WERI-Rb-1 (cell line): Measurements from ENCODE around the gene TLL2.

ENCODE experiments used
- DNase-seq: peaks from one replicate; pipeline ENCODE4 v3.0.0-alpha.2; 2020
- H3K27ac ChIP-seq: fragments of 250-450 bp; sonication (Bioruptor Pico); 2 replicates; pipeline ENCODE4 v1.5.1; 2020; ENCODE audit warnings: mild to moderate bottlenecking, moderate library complexity
- H3K27me3 ChIP-seq: fragments of 250-450 bp; sonication (Bioruptor Pico); 2 replicates; pipeline ENCODE4 v1.5.1; 2021; ENCODE audit warnings: mild to moderate bottlenecking, low read depth, moderate library complexity; ENCODE audit not compliant: insufficient read depth, severe bottlenecking
- H3K36me3 ChIP-seq: fragments of 250-450 bp; sonication (Bioruptor Pico); 2 replicates; pipeline ENCODE4 v1.5.1; 2020; ENCODE audit warnings: mild to moderate bottlenecking, moderate library complexity
- H3K4me3 ChIP-seq: 2 replicates; pipeline ENCODE4 v1.5.1; 2011; ENCODE audit warnings: low read depth, mild to moderate bottlenecking, control low read depth, low read length
- H3K9me3 ChIP-seq: fragments of 250-450 bp; sonication (Bioruptor Pico); 2 replicates; pipeline ENCODE4 v1.5.1; 2021; ENCODE audit warnings: mild to moderate bottlenecking, moderate library complexity; ENCODE audit not compliant: severe bottlenecking
- TF ChIP-seq, protein P1 (sequence below): IDR thresholded peaks from 2 replicates; pipeline ENCODE4 v1.5.1; 2011; ENCODE audit warnings: low read depth, mild to moderate bottlenecking, control low read depth, inconsistent platforms, low read length

Gene TLL2

DNA sequence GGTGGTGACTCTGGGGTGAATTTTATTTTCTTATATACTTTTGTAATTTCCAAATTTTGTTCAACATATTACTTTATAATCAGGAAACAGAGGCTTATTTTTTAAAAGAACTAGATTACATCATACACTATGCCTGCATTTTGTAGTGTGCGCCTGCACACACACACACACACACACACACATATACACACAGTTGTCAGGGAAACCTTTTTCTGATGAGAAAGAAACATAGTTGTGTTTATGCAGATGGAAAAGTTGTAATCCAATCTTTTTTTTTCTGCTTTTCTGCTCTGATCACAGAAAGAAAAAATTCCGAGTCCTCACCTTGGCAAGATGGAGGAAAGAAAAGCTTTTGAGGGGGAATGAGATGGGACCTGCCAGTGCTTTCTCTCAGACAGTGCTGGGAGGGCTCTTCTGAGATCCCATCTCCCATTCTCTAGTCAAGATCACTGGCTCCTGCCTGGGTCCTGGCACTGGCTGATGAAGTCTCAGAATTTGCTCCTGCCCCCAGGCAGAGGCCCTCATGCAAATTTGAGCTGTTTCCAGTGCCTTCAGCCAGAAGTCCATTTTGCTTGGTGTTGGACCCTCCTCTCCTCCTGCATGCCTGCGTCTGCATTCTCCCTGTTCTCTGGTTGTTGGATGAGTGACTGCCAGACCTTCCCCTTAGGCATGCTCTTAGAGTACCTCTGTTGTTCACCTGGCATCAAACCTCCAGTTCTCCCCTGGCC, 59.7 kb downstream of the TLL2 start:
- H3K27me3 ChIP-seq: no peaks in the 10 kb centered on the region
- H3K27ac ChIP-seq: no peak overlapping the region
- H3K36me3 ChIP-seq: no peaks in the 10 kb centered on the region
- H3K4me3 ChIP-seq: no peak overlapping the region
- TF ChIP-seq, protein P1, sequence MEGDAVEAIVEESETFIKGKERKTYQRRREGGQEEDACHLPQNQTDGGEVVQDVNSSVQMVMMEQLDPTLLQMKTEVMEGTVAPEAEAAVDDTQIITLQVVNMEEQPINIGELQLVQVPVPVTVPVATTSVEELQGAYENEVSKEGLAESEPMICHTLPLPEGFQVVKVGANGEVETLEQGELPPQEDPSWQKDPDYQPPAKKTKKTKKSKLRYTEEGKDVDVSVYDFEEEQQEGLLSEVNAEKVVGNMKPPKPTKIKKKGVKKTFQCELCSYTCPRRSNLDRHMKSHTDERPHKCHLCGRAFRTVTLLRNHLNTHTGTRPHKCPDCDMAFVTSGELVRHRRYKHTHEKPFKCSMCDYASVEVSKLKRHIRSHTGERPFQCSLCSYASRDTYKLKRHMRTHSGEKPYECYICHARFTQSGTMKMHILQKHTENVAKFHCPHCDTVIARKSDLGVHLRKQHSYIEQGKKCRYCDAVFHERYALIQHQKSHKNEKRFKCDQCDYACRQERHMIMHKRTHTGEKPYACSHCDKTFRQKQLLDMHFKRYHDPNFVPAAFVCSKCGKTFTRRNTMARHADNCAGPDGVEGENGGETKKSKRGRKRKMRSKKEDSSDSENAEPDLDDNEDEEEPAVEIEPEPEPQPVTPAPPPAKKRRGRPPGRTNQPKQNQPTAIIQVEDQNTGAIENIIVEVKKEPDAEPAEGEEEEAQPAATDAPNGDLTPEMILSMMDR: no peak
- no peak for DNase-seq
- H3K9me3 ChIP-seq: no peaks in the 10 kb centered on the region

DNA sequence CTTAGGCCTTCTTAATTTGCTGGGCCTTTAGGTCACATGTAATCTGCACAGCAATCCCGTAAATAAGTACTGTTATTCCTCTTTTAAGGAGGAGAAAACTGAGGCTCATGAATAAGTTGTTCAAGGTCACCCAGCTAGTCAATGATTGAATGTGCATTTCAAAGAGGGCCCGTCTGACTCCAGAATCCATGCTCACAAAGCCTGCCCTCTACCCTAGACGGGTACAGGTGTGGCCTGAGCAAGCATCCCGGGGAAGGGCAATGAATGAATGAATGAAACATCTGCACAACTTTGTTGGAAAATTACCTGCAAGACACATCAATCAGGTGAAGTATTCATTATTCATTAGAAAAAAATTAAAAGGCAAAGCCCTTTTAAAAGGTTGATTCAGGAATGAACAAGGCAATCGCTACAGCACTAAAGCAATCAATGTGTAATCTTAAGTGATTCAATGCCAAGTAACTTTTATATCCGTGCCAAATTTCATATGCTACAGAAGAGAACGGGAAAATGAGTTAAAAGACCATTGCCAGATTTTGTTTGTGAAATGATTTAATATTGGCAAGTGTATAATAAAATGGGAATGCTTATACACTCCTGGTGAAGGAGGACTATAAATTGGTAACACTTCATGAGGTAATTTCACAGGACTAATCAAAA, 61.1 kb downstream of the TLL2 start:
- TF ChIP-seq, protein P1: no peak
- H3K27ac ChIP-seq: no peak overlapping the region

DNA sequence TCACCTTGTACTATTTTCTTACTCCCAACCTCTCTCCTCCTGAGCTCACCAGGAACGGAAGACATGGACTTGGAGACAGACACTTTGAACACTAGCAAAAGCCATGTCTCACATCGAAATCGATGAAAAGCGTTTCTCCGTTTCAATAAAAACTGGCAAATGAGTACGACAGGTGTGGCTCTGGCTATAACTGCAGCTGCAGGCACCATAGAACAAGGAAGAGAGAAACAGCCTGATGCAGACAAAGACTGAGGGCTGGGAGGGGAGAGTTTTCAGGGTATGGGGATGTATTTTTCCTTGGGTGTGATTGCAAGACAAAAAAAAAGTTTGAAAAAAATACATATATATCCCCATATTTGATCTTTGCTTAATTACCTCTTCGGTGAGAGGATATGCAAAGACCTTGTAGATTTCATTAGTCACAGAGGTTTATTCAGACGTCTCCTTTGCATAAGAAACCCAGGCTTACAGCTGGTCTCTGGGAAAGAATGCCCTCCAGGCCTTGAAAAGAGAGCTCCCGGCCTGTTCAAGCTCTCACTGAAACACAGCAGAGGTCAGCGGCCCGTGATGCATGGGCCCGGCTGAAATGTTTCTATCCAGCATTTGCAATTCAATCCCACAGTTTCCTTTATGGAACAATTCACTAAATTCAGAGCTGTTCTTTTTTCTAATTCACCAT, 63.1 kb downstream of the TLL2 start:
- Histone ChIP-seq H3K9me3 (no peaks in the 10 kb centered on the region), H3K4me3 (no peak overlapping the region), H3K36me3 (no peaks in the 10 kb centered on the region), H3K27ac (no peak overlapping the region), H3K27me3 (no peaks in the 10 kb centered on the region)
- TF ChIP-seq, protein P1: no peak
- DNase-seq: no peak

More for the DNA sequence above, 61.1 kb downstream of the TLL2 start:
- H3K4me3 ChIP-seq: no peak overlapping the region
- no peaks in the 10 kb centered on the region for H3K36me3 ChIP-seq
- no peaks in the 10 kb centered on the region for H3K27me3 ChIP-seq
- H3K9me3 ChIP-seq: no peaks in the 10 kb centered on the region
- no peak for DNase-seq

DNA sequence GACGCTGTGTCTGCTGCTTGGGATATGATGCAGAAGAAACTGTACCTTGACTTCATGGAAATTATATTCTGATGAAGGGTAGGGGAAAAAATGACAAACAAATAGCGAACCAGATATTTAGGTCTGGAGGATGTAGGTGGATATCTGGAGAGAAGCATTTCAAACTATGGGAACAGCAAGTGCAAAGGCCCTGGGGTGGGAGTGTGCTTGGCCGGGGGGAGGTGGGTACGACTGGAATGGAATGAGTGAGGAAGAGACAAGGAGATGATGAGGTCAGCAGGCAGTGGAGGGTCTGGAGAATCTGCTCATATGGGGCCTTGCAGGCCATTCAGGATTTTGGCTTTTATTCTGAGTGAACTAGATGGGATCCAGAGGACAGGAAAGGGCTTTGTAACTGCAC, 65.2 kb downstream of the TLL2 start:
- Histone ChIP-seq H3K4me3 (no peak overlapping the region), H3K27ac (no peak overlapping the region), H3K27me3 (no peaks in the 10 kb centered on the region), H3K36me3 (no peaks in the 10 kb centered on the region), H3K9me3 (peaks cover 2% of the 10 kb centered on the region)
- no peak for DNase-seq
- TF ChIP-seq, protein P1: no peak

DNA sequence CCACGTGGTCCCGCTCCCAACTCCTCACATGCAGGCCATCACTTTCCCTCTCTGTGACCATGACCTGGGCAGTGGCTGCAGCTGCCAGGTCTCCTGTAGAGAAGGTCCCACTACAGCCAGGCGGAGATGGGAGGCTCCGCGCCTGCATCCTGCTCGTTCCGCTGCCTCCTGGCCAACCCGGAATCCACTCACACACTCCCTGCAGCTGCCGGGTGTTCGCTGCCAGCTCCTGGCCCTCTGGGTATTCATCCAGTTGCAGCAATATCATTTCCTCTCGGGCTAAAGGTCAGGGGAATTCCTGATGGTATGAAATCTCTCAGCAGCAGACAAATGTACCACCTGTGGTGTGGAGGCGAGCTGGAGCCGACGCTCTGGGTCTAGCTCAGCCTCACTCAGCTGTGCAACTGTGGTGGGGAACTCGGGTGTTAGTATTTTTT, 65.7 kb downstream of the TLL2 start:
- Histone ChIP-seq H3K9me3 (peaks cover 2% of the 10 kb centered on the region), H3K4me3 (no peak overlapping the region), H3K27me3 (no peaks in the 10 kb centered on the region), H3K36me3 (no peaks in the 10 kb centered on the region), H3K27ac (no peak overlapping the region)
- TF ChIP-seq, protein P1: no peak
- DNase-seq: no peak
